Measurements from ENCODE around the gene DIP2B.

The DIP2B gene

DNA sequence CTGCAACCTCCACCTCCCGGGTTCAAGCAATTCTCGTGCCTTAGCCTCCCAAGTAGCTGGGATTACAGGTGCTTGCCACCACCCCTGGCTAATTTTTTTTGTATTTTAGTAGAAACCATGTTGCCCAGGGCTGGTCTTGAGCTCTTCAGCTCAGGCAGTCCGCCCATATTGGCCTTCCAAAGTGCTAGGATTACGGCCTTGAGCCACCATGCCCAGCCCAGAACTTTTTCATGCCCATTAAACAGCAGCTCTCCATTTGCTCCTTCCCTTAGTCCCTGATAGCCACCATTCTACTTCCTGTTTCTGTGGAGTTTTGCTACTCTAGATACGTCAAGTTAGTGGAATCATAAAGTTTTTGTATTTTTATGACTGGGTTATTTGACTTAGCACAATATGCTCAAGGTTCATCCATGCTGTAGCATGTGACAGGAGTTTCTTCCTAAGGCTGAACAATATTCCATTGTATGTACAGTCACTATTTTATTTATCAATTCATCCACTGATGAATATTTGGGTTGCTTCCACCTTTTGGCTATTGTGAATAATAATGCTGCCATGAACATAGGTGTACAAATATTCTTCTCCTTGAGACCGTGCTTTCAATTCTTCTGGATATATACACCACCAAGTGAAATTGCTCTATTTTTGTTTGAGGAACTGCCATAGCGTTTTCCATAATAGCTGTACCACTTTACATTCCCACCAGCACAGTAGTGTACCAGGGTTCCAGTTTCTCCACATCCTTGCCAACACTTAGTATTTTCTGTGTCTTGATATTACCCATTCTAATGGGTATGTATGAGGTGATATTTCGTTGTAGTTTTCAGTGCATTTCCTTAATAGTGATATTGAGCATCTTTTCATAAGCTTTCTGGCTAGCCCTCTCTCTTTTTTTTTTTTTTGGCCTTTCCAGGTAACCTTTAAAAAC, 274.1 kb downstream of the DIP2B start:
- DNase-seq, result no peak

DNA sequence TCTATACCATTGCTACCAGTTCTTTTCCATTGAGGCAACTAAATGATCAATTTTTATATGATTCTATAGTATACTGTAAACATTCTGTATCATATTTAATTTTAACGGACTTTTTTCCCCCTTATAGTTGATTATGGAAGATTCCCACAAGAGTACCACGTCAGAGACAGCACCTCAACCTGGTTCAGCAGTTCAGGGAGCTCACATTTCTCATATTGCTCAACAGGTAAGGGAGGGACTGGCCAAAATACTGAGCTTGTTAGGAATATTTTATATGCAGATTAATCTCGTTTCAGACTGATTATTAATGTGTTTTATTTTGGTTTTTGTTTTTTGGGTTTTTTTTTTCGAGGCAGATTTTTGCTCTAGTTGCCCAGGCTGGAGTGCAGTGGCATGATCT, 275.2 kb downstream of the DIP2B start:
- DNase-seq, result no peak

DNA sequence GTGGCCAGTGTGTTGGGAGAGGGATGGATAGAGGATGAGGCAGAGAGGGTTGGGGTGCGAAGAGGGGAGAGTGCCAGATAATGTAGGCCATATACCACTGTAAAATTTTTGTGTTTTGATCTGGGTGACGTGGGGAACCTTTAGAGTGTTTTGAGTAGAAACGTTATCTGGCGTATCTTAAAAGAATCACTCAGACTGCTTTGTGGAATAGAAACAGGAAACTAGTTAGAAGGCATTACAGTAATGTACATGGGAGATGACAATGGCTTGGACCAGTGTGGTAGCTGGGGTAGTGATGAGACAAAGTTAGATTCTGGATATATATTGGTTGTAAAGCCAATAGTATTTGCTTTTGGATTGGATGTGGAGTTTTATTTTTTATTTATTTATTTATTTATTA, 279.7 kb downstream of the DIP2B start:
- DNase-seq, result no peak

DNA sequence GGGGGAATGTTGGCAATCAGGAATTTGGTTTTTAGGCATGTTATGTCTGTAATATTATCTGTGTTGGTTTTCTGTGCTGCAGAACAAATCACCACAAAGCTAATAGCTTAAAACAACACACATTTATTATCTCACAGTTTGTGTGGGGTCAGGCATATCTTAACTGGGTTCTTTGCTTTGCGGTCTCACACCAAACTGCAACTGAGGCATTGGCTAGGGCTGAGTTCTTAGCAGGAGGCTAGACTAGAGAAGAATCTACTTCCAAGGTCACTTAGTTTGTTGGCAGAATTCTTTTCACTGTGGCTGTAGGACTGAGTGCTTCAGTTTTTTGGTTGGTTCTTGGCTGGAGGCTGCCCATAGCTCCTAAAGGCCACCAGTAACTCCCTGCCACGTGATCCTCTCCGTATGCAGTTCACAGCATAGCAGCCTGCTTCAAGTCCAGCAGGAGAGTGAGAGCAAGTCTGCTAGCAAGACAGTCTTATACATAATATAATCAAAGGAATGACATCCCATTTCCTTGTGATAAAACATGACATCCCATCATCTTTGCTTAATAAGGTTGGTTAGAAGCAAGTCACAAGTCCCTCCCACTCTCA, 280.7 kb downstream of the DIP2B start:
- DNase-seq, result no peak

DNA sequence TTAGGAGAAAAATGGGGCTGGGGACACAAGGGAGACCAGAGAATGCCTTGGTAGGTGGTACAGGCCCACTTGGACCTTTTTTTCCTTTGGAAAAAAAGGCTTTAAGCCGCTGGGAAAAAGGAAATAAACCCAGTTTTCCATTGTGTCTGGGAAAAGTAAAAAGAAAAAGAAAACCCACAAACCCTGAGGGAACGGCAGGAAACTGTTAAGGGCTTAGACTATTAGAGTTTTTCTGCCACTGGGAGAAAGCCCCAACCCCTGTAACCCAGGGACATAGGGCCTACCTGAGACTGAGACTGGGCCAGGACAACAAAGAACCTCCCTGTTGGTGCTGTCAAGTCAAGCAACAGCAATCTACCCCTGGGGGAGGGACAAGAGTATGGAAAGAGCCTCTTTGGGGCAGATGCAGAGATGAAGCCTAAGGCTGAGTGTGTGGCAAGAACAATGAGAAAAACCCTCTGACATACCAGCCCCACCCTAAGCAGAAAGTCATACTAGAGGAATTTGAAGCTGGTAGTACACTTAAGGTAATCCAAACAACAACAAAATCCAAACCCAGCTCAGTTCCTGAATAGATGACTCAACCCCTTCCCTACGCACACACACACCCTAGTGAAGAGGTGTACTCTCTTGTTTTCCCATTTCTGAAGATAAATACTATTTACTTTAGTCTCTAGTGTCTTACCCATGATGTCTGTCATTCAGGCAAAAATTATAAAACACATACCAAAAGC, 281.9 kb downstream of the DIP2B start:
- DNase-seq, result no peak

DNA sequence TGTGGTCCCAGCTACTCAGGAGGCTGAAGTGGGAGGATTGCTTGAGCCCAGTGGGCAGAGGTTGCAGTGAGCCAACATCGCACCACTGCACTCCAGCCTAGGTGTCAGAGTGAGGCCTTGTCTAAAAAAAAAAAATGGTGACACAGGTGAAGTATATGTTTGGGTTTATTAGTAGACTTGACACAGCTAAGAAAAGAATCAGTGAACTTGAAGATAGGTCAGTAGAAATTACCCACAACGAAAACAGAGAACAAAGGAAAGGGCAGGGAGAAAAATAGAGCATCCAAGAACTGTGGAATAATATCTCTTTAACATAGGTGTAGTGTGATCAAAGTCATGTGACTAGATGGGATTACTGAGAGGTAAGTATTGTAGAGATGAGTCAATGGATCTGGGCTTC, 282.8 kb downstream of the DIP2B start:
- no peak for DNase-seq

DNA sequence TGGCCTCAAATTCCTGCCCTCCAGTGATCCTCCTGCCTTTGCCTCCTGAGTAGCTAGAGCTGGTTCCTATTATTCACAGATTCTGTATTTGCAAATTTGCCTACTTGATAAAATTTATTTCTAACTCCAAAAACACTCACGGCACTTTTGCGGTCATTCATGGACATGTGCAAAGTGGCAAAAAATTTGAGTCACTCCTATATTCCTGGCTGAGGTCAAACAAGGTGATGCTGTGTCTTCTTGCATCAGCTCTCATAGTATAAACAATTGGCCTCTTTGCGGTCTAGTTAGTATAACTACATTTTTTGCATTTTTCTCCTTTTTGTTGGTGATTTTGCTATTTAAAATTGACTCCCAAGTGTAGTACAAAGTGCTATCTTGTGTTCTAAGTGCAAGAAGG, 283.8 kb downstream of the DIP2B start:
- DNase-seq, result no peak

DNA sequence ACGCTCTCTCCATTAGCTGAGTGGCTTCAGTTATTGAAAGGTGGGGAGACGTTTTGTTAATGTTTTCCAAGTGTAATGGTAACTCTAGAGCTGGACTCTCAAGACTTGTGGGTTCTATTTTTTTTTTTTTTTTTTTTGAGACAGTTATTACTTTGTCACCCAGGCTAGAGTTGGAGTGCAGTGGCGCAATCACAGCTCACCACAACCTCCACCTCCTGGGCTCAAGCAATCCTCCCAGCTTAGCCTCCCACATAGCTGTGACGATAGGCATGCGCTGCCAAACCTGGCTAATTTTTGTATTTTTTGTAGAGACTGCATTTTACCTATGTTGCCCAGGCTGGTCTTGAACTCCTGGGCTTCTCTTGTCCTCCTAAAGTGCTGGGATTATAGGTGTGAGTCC, 285.3 kb downstream of the DIP2B start:
- DNase-seq, result no peak

Data from stimulated activated CD8-positive, alpha-beta memory T cell treated with anti-CD3 and anti-CD28 coated beads, Interleukin-4, amount 100 ng/mL, for 48 hours (primary cell).